ENCODE measurements around the gene ESPN.
A peak's percentile ranks its signal among the peaks of the same experiment; 100 is the strongest.

The ESPN gene

DNA sequence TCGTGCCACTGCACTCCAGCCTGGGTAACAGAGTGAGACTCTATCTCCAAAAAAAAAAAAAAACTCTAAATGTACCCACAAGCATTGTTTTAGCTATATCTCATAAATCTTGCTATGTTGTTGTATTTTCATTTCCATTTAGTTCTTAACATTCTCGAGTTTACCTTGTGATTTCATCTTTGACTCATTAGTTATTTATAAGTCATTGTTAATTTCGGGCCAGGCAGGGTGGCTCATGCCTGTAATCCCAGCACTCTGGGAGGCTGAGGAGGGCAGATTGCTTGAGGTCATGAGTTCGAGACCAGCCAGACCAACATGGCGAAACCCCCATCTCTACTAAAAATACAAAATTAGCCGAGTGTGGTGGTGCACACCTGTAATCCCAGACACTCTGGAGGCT lies 16.6 kb upstream of the ESPN start:
- DNase-seq (ENCODE audit: low read depth in 3 of 3), result no peak

DNA sequence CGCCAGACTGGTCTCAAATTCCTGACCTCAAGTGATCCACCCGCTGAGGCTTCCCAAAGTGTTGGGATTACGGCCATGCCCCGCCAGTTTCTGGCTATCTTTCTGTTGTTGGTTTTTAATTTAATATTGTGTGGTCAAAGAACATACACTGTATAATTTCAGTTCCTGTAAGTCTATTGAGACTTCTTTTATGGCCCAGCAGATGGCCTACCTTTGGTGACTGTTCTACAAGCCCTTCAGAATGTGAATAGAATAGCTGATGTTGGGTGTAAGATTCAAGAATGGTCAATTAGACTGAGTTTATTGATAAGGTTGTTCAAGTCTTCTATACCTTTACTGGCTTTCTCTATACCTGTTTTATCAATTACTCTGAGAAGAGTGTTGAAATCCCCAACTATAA lies 15.5 kb upstream of the ESPN start:
- DNase-seq (ENCODE audit: low read depth in 3 of 3), result no peak

DNA sequence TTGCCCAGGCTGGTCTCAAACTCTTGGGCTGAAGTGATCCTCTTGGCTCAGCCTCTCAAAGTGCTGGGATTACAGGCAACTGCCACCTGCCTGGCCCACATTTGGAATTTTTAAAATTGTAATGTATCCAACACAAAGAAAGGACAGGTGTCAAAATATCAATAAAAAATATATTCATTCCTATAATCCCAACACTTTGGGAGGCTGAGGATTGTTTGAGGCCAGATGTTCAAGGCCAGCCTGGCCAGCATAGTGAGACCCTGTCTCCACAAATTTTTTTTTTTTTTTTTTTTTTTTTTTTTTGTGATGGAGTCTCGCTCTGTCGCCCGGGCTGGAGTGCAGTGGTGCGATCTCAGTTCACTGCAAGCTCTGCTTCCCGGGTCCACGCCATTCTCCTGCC lies 14.8 kb upstream of the ESPN start:
- no peak for DNase-seq (ENCODE audit: low read depth in 3 of 3)

DNA sequence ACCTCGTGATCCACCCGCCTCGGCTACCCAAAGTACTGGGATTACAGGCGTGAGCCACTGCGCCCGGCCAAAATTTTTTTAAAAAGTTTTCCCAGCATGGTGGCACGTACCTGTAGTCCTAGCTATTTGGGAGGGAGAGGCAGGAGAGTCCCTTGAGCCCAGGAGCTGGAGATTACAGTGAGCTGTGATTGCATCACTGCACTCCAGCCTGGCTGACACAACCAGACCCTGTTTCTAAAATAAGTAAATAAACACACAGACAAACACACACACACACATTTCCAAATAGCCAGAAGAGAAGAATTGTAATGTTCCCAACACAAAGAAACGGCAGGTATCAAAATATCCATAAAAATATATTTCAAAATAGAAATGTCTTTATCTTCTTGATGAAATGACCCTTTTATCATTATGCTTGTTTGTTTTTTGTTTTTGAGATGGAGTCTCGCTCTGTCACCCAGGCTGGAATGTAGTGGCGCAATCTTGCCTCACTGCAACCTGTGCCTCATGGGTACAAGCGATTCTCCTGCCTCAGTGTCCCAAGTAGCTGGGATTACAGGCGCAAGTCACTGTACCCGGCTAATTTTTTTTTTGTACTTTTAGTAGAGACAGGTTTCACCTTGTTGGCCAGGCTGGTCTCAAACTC lies 14.2 kb upstream of the ESPN start:
- DNase-seq (ENCODE audit: low read depth in 3 of 3), result no peak

DNA sequence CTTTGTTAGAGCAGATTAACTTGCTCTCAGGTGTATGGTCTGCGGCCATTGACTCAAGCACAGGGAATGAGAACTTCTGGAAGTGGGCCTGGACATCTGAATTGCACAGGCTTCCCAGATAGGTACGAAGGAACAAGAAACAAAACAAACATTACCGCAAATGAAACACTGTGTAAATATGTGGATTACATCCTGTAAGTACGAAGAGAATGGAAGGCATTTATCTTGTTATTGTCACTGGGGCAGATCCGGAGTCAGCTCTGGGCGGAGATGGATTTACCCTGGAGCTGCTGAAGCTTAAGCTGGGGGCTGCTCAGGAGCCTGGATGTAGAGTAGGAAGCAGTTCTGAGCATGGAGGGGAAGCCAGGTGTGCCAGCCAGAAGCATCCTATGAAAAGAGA lies 11.7 kb upstream of the ESPN start:
- no peak for DNase-seq (ENCODE audit: low read depth in 3 of 3)

DNA sequence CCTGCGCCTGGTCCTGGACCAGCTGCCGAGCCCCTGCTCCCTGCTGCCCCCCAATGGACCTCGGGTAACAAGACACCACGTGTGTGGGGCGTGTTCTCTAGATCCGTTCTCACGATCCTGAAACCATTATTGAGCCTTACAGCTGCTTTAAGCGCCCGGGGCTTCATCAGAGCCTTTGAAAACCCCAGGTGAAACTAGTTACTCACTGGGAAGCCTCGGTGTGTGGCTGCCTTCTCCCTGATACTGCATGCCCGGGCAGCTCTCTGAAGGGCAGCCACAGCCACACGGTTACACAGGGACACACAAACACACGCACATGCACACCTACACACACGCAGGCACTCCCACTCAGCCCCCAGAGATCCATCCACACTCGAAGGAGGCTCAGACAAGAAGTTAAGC lies 10.1 kb upstream of the ESPN start:
- DNase-seq (ENCODE audit: low read depth in 3 of 3), result no peak

DNA sequence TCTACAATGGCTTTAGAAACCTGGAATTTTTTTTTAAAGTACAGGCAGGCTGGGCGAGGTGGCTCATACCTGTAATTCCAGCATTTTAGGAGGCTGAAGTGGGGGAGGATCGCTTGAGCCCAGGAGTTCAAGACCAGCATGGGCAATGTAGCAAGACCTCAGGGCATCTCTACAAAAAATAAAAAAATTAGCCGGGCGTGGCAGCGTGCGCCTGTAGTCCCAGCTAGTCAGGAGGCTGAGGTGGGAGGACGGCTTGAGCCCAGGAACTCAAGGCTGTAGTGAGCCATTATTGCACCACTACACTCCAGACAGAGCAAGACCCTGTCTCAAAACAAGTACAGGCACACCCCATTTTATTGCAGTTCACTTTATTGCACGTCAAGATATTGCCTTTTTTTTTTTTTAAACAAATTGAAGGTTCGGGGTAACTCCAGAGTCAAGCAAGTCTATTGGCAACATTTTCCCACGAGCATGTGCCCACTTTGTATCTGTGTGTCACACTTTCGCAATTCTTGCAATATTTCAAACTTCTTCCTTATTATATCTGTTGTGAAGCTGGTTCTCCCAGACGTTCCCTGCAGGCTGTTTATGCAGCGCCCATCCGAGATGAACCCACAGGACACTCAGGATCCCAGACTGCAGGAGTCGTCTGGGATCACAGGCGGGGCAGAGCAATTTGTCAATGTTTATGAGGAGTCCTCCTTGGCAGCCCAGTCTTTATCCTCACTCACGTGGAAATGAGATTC lies 9.5 kb upstream of the ESPN start:
- DNase-seq (ENCODE audit: low read depth in 3 of 3), result no peak

DNA sequence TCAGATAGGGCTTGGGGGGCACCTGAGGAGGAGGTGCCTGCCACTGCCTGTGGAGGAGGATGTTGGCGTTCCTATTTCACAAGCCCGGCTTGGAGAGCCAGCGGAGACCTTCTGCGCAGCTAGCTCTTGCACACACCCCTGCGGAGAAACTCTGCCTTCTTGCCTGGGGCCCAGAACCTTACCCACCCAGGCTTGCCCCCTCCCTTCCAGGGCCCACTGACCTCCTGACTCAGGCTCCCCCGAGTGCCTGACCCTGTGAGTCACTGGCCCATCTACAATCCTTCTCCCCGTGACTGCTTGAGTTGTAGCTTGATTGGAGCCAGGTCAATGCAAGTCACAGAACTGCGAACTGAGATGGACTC lies 8.3 kb upstream of the ESPN start:
- DNase-seq (ENCODE audit: low read depth in 3 of 3), result no peak

DNA sequence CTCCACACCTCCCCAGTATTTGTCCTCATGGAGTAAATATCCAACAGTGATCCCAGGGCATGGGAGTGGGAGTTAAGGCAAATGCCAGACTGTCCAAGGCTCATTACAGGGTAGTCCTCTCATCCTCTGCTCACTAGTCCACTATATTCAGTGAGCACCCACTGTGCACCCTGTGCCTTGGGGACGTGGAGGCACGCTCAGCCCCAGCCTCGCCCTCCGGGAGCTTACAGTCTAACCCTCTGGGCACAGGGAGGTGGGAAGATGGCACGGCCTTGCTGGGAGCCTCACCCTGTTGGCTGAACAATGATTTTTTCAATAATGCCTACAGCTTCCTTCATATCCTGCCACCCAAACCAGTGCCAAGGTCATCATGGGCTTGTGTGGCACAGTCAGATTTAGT lies 7.7 kb upstream of the ESPN start:
- no peak for DNase-seq (ENCODE audit: low read depth in 3 of 3)

DNA sequence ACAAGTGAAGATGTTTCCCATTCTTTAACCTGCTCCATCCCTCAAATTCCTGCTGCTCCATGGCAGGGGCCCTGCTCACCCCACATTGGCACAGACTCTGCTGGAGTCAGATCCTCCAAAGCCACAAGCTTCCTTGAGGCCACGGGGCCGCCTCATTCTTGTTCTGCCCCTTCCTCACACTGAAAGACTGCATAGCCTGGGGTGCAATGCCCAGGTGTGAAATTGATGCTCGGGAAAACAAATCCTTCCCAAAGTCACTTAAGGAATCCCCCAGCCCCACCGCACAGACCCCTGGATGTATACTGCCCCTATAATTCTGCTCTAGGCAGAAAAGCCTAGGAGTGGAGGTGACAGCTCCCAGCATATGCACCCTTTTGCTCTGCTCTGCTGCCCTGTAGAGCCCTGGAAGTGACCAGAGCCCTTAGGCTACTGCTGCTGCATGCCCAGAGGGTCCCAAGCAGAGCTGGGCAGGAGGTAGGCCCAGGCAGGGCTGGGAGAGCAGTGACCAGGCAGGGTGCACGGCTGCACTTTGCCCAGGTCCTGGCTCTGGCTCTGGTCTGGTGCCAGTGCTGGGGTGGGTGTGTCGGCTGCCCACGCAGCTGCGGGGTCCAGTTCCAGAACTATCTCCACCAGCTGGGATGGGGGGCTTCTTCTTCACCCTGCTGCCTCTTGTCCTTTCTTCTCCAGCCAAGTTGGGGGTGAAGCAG lies 6.5 kb upstream of the ESPN start:
- no peak for DNase-seq (ENCODE audit: low read depth in 3 of 3)

DNA sequence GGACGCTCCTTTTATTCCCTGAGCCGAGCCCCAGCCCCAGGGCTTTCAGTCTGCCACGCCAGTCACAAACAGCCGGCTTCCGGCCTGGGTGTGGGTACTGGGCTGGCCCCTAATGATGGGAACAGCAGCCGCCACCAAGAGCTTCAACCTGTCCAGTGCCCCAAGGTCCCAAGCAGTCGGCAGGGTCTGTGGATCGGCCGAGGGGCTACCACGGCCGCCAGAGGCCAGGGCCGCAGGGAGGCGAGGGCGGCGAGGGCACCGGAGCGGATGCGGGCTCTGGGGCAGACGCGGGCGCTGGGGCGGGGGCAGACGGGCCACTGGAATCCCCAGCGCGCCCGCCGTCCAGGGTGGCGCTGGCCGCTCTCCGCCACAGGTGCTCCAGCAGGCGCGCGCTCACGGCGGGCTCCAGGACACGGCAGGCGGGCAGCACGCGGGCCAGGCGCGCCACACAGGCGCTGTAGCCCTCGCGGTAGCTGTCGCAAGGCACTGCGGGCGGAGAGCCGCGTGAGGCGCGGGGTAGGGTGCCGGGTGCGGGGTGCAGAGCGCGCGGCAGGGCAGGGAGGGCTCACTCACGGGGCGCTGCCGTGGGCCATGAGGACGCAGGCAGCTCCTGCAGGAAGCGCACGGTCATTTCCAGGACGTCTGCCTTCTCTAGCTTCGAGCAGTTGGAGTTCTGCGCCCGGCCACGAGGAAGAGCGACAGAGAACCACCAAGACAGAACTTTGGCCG lies 5.7 kb upstream of the ESPN start:
- no peak for DNase-seq (ENCODE audit: low read depth in 3 of 3)

DNA sequence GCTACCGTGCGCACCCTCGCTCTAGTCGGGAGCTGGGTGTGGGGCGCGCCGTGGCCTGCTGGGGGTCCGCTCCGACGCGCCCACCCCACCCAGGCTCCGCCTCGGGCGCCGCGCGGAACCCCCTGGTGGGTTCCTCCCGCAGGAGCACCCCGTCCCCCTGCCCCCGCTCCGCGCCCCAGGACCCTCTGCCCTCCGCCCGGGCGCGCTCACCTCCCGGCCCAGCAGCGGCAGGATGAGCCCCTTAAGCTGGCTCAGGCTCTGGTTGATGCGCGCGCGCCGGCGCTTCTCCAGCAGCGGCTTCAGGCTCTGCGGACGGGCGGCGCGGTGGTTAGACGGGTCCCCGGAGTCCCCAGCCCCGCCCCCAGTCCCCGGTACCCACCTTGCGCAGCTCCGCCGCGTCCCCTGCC lies 5.2 kb upstream of the ESPN start:
- no peak for DNase-seq (ENCODE audit: low read depth in 3 of 3)

DNA sequence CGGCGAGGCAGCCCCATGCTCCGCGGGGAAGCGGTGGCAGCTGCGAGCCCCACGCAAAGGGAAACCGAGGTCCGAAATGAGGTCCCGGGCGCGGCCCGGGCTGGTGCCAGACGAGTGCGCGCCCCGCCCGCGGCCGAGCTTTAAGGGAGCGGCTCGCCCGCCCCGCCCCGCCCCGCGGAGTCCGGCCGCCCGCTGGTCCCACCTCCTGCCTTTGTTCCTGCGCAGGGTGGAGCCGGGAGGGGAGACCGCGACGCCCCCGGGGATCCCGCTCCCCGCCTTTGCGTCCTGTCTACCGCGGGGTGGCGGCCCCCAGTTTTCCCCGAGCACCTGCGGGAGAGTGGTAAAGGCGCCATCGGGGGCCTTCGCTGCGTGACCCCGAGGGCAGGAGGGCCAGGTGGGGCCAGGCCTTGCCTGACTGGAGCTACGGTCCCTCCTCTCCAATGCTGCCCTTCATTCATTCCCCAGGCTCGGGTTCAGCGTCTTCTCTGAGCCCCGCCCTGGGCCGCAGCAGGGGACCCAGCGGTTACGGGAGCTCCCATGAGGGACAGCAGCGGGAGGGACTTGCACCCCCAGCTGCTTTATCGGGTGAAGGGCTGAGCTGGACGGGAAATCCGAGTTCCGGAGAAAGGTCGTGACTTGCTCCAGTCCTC lies 4.6 kb upstream of the ESPN start, which contains the start of gene HES2:
Gene HES2, minus strand, starts transcription at position 116 of the 650 bp plus-strand sequence. Its CDS starts 99 bp downstream, at position 17.
- DNase-seq (ENCODE audit: low read depth in 3 of 3), result no peak

DNA sequence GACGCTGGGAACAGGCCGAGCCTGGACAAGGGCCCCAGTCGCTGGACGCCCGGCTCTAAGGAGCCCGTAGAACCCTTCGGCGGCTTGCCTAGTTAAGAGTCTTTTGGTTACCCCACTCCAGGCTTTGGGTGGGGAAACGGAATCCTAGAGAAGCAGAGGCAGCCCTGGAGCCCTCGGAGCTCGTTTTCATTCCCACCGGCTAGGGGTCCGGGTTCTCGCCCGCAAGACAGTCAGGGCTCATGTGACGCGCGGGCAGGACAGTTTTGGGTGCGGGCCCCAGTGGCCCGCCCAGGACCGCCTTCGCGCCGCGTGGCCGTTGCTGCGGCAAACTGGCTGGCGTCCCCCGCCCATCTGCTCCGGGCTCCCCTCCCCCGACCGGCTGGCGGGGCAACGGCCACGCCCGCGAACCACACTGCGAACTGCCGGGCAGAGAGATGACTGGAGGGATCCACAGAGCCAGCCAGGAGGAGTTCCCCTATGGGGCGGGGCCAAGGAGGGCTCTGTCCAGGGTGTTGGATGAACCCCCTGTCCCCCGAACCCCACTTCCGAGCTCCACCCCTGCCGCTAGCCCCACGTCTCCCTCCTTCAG lies 4.0 kb upstream of the ESPN start:
- DNase-seq (ENCODE audit: low read depth in 3 of 3), result no peak

DNA sequence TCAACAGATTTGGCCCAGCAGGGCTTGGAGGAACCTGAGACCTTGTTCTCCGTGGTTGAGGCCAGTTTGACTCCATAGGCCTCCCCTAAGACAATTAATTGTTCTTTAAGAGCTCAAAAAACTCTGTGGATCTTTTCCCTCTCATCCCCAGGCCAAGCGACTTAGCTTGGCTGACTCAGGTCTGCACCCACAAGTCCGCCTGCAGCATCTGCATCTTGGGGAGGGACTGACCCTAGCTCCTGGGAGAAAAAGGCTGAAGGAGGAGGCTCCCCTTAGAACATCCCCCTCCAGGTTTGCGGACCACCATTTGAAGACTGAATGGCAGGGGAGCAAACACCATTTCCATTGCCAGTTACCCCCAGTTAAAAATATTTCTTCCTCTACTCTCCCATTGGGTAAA lies 3.3 kb upstream of the ESPN start:
- no peak for DNase-seq (ENCODE audit: low read depth in 3 of 3)

DNA sequence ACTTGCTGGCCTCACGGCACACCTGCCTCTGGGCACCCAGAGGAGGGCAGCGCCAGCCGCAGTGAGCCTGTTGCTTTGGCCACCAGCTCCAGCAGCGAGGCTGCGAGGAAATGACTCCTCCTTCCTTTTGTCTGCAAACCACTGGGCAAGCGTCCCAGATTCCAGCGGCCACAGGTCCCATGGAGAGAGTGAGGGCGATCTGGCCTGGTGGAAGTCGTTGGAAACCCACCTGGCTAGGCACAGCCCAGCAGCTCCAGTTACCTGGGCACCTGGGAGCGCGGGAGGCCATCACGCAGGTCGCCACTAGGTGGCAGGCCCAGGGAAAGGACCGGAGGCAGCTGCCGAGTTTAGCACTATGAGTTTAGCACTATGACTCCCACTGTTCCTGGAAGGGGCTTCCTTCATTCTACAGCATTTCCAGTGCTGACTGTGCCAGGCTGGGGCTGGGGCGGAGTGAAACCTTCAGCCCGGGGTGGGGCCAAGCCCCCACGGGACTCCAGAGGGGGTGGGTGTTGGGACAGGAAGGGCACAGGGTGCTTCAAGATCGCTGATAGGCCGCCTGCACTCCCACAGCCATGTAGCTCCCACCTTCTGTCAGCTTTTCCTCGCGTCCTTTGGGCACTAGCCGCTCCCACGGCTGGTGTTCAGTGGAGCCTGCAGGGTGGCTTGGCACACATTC lies 1.1 kb upstream of the ESPN start:
- DNase-seq (ENCODE audit: low read depth in 3 of 3), result peak in 2 of 3 experiments; percentile 60 to 64

DNA sequence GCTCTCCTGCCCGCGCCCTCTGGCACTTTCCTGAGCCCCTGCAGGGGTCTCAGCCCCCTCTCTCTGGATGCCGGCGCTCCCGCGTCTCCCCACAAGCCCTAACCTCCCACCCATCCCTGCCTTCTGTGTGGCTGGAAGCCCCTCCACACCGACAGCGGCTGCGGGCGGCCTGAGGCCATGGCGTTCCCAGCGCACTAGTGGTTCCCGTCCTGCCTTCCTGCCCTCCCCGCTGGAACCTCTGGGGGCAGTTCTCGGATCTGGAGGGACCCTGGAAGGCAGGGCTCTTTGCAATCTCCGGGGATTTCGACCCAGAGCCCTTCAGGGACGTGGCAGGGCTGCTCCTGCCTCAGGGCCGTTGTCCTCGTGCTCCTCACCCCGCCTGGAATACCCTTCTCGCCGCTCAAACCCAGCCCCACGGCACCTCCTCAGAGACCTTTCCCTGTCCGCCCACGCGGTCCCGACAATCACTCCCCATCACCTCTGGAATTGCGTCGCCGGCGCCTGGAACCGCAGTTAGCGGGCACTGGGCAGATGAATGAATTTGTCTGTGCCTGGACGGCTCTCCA lies 493 bp upstream of the ESPN start:
- DNase-seq (ENCODE audit: low read depth in 3 of 3), result no peak

DNA sequence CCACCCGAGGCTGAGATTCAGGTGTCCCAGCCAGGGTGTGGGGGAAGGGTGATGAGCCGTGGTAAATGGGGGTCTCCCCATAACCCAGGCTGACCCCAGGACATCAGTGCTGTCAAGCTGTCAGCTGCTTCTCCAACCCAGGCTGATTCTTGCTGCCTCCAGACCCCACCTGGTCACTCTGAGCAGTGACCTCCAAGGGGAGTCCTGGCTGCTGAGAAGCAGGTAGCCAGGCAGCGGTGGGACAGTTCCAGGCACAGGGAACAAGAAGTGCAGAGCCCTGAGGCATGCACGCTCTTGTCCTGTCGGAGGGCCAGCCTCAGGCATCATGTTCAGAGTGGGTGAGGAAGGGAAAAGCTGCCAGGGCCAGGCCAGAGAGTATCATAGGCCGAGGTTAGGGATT lies 1.1 kb downstream of the ESPN start:
- no peak for DNase-seq (ENCODE audit: low read depth in 3 of 3)

DNA sequence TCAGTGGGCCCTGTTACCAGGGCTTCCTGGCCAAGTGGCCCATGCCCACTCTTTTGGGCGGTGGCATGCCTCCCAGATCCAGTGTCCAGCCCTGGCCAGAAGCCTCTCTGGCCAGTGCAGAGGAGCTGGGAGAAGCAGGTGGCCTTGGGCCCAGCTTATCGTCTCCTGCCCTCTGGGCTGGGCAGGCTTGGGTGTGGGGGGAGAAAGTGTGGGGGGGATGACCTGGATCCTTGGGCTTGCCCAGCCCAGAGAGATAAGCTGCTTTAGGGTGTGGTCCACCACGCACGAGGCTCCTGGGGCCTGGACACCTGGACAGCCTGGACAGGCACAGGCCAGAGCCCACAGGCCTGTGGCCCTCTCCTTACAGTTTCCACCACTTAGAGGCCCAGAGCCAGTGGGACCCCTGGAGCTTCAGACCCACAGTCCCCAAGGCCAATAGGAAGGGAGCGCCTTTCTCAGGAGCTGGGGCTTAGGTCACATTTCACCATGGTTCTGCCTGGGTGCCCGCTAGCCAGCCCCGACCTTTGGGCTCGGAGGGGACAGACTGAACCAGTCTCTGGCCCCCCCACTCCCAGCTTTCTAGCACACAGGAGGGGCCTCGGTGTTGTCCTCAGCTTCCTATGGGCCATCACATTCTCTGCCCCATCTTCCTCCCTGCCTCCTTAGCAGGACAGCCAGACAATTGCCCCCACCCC lies 1.8 kb downstream of the ESPN start:
- DNase-seq (ENCODE audit: low read depth in 3 of 3), result no peak

DNA sequence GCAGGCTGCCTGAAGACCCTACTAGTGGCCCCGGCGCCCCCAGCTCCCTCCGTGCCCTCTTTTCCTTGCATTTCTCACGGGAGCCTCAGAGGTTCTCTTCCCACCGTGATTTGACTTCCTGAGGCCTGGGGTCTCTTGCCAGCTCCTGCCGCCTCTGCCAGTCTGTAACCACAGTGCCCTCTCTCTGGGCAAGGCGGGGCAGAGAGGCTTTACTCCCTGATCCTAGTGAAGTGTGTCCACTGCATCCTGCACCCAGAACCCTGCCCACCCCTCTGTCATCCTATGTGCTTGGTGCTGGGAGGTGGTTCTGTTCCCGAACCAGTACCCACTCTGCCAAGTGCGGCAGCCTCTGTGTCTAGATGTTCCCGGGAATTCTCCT lies 2.4 kb downstream of the ESPN start:
- no peak for DNase-seq (ENCODE audit: low read depth in 3 of 3)
